ENCODE measurements around the gene WDR33.
A peak's percentile ranks its signal among the peaks of the same experiment; 100 is the strongest.

Gene WDR33

DNA sequence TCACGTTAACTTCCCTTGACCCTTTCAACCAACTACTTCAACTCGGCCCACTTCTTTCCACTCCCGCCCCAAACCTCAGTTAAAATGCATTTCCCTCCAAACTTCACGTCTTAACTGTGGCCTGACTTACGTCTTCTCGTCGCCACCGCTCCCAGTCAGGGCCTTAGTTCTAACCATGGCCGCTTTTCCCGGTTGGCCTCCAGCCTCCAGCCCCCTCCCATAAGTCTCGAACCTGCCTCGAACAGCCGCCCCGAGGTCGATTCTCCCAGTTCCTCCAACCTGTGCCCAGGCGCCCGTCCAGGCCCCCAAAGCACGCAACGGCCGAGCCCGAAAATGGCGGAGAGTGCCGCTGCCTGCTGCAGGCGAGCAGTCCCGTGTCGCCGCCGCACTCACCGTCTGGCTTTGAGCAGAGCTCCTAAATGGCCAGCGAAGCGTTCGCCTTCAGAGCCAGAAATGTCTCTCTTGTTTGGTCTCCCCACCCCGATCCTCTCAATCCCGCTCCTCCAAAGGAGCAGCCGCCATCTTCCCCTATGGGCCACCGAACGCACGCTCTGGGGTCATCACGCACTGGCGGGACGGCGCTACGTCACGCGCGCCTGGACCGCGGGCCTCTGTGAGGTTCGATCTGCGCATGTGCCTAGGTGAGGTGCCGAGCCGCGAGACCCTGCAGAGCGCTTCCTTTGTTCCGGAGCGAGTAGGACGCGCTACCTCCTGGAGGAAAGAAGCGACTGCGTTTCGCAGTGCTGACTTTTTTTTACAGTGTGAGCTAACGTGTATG lies at the start of gene WDR33:
Gene WDR33 (minus strand): TSS at position 553 of the 778 bp plus-strand sequence. CDS start 40,190 bp downstream, outside the sequence.
- peak within 1 kb of the TSS; percentile 99 for H3K9ac ChIP-seq (ENCODE audit: low read length)
- no peaks in the 10 kb centered on the region for H3K36me3 ChIP-seq (ENCODE audit: control insufficient read depth, insufficient read depth, low read length)
- no peaks in the 10 kb centered on the region for H3K27me3 ChIP-seq (ENCODE audit: control insufficient read depth, insufficient read depth, low read length)
- no peaks in the 10 kb centered on the region for H3K9me3 ChIP-seq (ENCODE audit: control insufficient read depth, low read length)
- H3K4me3 ChIP-seq (ENCODE audit: low read length): peak within 1 kb of the TSS; percentile 95
- peaks cover 4% of the 10 kb centered on the region for H3K4me1 ChIP-seq (ENCODE audit: control insufficient read depth, insufficient read depth, low read length)

DNA sequence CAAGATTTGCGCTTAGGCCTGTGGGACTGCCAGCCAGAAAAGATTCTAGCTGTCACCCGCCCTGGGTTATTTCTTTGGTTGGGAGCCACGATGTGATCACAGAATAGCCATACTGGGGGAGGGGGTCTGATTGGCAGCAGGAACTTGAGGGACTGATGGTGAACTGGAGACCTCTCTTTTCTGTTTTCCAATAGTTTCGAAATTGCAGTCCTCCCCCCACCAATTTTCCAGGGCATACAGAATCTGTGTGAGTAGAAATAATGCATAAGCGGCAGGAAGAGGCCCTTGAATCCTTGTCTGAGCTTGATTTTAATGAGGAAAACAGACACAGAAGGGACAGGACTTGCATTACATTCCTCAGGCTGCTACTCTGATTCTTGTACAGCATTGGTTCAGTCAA lies 49.2 kb upstream of the WDR33 start:
- H3K27me3 ChIP-seq (ENCODE audit: control insufficient read depth, insufficient read depth, low read length): no peaks in the 10 kb centered on the region
- no peaks in the 10 kb centered on the region for H3K9me3 ChIP-seq (ENCODE audit: control insufficient read depth, low read length)
- no peak overlapping the region for H3K4me3 ChIP-seq (ENCODE audit: low read length)
- no peaks in the 10 kb centered on the region for H3K36me3 ChIP-seq (ENCODE audit: control insufficient read depth, insufficient read depth, low read length)
- H3K9ac ChIP-seq (ENCODE audit: low read length): no peak overlapping the region
- peaks cover 7% of the 10 kb centered on the region for H3K4me1 ChIP-seq (ENCODE audit: control insufficient read depth, insufficient read depth, low read length)

DNA sequence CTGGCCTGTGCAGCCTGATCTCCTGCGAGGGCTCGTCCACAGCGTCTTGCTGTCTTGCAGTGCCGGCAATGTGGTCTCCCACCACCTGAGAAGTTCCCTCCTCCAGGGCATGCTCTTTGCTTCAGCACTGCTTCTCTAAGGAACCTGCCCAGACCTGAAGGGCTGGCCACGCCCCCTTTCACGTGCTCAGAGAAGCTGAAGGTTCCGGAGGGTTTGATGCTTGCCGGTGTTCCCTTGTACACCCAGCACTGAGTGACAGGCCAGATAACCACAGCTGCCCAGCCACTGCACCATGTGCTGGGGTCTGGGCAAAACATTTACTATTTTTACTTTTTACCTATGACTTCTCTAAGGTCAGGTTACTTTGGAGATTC lies 48.7 kb upstream of the WDR33 start:
- H3K4me3 ChIP-seq (ENCODE audit: low read length): no peak overlapping the region
- H3K9ac ChIP-seq (ENCODE audit: low read length): no peak overlapping the region
- no peaks in the 10 kb centered on the region for H3K9me3 ChIP-seq (ENCODE audit: control insufficient read depth, low read length)
- no peaks in the 10 kb centered on the region for H3K27me3 ChIP-seq (ENCODE audit: control insufficient read depth, insufficient read depth, low read length)
- peaks cover 7% of the 10 kb centered on the region for H3K4me1 ChIP-seq (ENCODE audit: control insufficient read depth, insufficient read depth, low read length)
- no peaks in the 10 kb centered on the region for H3K36me3 ChIP-seq (ENCODE audit: control insufficient read depth, insufficient read depth, low read length)

DNA sequence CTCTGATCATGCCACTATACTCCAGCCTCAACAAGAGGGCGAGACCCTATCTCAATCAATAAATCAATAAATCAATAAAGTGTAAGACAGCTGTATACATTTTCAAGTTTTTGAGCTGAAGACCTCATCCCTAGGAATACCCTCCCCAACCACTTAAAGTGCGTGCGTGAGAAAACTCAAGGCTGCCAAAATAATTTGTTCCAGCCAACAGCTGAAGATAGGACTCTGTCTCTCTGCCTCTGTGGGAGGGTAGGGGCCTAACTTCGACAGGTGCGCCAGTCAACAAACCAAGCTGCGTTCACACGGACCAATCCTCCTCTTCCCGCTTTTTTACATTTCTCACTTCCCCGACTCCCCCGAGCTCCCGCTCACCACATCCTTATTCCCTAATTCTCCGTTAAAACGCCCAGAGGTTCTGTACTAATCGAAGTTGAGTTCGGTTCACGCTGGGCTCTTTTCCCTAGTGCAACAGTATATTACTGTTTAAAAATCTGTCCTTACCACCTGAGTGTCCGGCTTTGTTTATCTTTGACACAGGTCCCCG lies 46.4 kb upstream of the WDR33 start:
- no peaks in the 10 kb centered on the region for H3K27me3 ChIP-seq (ENCODE audit: control insufficient read depth, insufficient read depth, low read length)
- H3K4me1 ChIP-seq (ENCODE audit: control insufficient read depth, insufficient read depth, low read length): peaks cover 7% of the 10 kb centered on the region
- no peaks in the 10 kb centered on the region for H3K36me3 ChIP-seq (ENCODE audit: control insufficient read depth, insufficient read depth, low read length)
- H3K9ac ChIP-seq (ENCODE audit: low read length): peak overlapping the region; percentile 82
- no peaks in the 10 kb centered on the region for H3K9me3 ChIP-seq (ENCODE audit: control insufficient read depth, low read length)
- H3K4me3 ChIP-seq (ENCODE audit: low read length): peak overlapping the region; percentile 14

DNA sequence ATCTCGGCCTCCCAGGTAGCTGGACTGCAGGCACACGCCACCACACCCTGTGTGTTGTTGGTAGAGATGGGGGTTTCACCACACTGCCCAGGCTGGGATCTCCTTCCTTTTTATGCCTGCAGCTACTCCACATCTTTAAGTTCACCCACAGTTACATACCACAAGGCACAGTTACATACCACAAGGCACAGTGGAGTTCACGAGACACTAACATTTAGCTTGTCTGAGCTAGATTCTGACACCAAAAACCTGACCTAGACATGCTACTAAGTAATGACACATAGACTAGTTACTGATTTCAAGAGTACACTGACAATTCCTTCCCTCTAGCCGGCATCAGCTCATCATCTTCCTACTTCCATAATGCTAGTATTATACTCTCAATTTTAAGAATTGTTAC lies 42.7 kb upstream of the WDR33 start:
- Histone ChIP-seq H3K9me3 (ENCODE audit: control insufficient read depth, low read length) (no peaks in the 10 kb centered on the region), H3K4me1 (ENCODE audit: control insufficient read depth, insufficient read depth, low read length) (peaks cover 7% of the 10 kb centered on the region), H3K27me3 (ENCODE audit: control insufficient read depth, insufficient read depth, low read length) (no peaks in the 10 kb centered on the region), H3K9ac (ENCODE audit: low read length) (no peak overlapping the region), H3K4me3 (ENCODE audit: low read length) (no peak overlapping the region), H3K36me3 (ENCODE audit: control insufficient read depth, insufficient read depth, low read length) (no peaks in the 10 kb centered on the region)

DNA sequence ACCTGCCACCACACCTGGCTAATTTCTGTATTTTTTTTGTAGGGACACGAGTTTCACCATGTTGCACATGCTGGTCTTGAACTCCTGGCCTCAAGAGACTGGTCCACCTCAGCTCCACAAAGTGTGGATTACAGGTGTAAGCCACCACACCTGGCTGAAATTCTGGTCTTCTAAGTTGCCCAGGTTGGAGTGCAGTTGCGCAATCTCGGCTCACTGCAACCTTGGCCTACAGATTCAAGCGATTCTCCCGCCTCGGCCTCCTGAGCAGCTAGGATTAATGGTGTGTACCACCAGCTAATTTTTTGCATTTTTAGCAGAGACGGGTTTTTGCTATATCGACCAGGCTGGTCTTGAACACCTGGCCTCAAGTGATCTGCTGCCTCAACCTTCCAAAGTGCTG lies 41.4 kb upstream of the WDR33 start:
- Histone ChIP-seq H3K4me1 (ENCODE audit: control insufficient read depth, insufficient read depth, low read length) (peaks cover 7% of the 10 kb centered on the region), H3K36me3 (ENCODE audit: control insufficient read depth, insufficient read depth, low read length) (peaks cover under 1% of the 10 kb centered on the region), H3K27me3 (ENCODE audit: control insufficient read depth, insufficient read depth, low read length) (no peaks in the 10 kb centered on the region), H3K9me3 (ENCODE audit: control insufficient read depth, low read length) (no peaks in the 10 kb centered on the region), H3K9ac (ENCODE audit: low read length) (no peak overlapping the region), H3K4me3 (ENCODE audit: low read length) (no peak overlapping the region)

DNA sequence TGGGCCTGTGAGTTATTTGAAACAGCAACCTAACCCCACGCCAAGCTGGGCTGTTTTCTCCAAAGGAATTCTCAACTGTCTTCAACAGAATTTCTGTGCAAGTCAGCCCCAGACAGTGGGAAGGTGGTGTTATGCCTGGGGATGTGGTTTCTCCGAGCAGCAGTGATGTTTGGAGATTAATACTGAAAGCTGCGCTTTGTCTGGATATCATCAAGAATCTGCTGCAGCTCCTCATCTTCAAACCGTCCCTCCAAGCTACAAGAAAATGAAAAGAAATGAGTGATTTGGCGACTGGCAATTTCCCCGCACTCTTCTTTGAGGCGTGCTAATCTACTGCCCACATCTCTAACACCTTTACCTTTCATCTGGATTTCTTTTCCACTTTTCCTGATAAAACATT lies 37.0 kb upstream of the WDR33 start:
- no peak overlapping the region for H3K9ac ChIP-seq (ENCODE audit: low read length)
- H3K4me1 ChIP-seq (ENCODE audit: control insufficient read depth, insufficient read depth, low read length): no peaks in the 10 kb centered on the region
- H3K27me3 ChIP-seq (ENCODE audit: control insufficient read depth, insufficient read depth, low read length): no peaks in the 10 kb centered on the region
- H3K36me3 ChIP-seq (ENCODE audit: control insufficient read depth, insufficient read depth, low read length): peaks cover 3% of the 10 kb centered on the region
- H3K4me3 ChIP-seq (ENCODE audit: low read length): no peak overlapping the region
- no peaks in the 10 kb centered on the region for H3K9me3 ChIP-seq (ENCODE audit: control insufficient read depth, low read length)

DNA sequence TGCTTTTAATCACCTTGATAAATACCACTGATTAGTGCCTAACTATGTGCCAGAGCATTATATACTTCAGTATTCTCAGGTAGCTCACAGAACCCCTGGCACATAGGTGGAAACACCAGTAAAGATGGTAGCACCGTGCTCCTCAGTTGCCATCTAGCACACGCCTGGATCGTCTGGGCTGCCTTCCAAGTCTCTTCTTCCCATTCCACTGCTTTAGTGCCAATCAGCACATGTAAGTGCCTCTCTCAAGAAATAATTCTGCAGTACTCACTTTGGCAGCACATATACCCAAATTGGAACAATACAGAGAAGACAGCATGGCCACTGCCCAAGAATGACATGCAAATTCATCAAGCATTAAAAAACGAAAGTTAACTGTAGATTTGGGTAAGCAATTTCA lies 34.0 kb upstream of the WDR33 start:
- peaks cover 3% of the 10 kb centered on the region for H3K36me3 ChIP-seq (ENCODE audit: control insufficient read depth, insufficient read depth, low read length)
- no peaks in the 10 kb centered on the region for H3K9me3 ChIP-seq (ENCODE audit: control insufficient read depth, low read length)
- H3K27me3 ChIP-seq (ENCODE audit: control insufficient read depth, insufficient read depth, low read length): no peaks in the 10 kb centered on the region
- no peaks in the 10 kb centered on the region for H3K4me1 ChIP-seq (ENCODE audit: control insufficient read depth, insufficient read depth, low read length)
- no peak overlapping the region for H3K4me3 ChIP-seq (ENCODE audit: low read length)
- no peak overlapping the region for H3K9ac ChIP-seq (ENCODE audit: low read length)

DNA sequence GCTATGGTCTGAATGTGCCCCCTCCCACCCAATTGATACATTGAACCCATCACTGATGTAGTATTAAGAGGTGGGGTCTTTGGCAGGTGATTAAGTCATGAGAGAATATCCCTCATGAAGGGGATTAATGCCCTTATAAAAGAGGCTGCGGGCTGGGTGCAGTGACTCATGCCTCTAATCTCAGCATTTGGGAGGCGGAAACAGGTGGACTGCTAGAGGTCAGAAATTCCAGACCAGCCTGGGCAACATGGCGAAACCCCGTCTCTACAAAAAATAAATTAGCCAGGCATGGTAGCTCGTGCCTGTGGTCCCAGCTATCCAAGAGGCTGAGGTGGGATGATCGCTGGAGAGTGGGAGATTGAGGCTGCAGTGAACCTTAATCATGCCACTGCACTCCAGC lies 32.7 kb upstream of the WDR33 start:
- Histone ChIP-seq H3K4me1 (ENCODE audit: control insufficient read depth, insufficient read depth, low read length) (no peaks in the 10 kb centered on the region), H3K27me3 (ENCODE audit: control insufficient read depth, insufficient read depth, low read length) (no peaks in the 10 kb centered on the region), H3K36me3 (ENCODE audit: control insufficient read depth, insufficient read depth, low read length) (peaks cover 3% of the 10 kb centered on the region), H3K4me3 (ENCODE audit: low read length) (no peak overlapping the region), H3K9me3 (ENCODE audit: control insufficient read depth, low read length) (no peaks in the 10 kb centered on the region), H3K9ac (ENCODE audit: low read length) (no peak overlapping the region)

DNA sequence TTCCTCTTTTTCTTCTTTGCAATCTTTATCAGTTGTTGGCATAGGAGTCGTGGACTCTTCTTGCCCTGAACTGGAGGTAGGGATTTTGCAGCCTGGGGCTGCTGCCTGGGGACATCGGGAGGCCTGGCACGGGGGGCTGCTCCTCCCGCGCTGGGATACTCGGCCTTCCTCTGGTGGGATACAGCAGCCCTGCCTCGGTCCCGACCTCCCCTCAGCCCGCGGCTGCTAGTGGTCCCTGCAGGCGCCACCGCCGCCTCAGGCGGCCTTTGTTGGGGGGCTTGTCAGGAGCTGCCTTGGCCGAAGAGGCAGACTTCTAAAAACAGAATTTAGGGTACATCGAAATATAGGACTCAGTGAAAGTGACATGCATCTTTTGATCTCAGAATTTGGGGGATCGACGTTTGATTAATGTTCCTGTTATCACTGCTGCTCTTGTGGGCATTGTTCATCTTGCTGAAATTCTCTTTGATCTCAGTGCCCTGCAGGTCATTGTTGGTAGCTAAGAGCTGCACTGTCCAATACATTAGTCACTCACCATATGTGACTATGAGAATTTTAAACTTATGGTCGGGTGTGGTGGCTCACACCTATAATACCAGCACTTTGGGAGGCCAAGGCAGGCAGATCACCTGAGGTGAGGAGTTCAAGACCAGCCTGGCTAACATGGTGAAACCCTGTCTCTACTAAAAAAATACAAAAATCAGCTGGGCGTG lies 30.7 kb upstream of the WDR33 start:
- Histone ChIP-seq H3K36me3 (ENCODE audit: control insufficient read depth, insufficient read depth, low read length) (no peaks in the 10 kb centered on the region), H3K27me3 (ENCODE audit: control insufficient read depth, insufficient read depth, low read length) (no peaks in the 10 kb centered on the region), H3K4me1 (ENCODE audit: control insufficient read depth, insufficient read depth, low read length) (no peaks in the 10 kb centered on the region), H3K4me3 (ENCODE audit: low read length) (no peak overlapping the region), H3K9ac (ENCODE audit: low read length) (no peak overlapping the region), H3K9me3 (ENCODE audit: control insufficient read depth, low read length) (no peaks in the 10 kb centered on the region)

DNA sequence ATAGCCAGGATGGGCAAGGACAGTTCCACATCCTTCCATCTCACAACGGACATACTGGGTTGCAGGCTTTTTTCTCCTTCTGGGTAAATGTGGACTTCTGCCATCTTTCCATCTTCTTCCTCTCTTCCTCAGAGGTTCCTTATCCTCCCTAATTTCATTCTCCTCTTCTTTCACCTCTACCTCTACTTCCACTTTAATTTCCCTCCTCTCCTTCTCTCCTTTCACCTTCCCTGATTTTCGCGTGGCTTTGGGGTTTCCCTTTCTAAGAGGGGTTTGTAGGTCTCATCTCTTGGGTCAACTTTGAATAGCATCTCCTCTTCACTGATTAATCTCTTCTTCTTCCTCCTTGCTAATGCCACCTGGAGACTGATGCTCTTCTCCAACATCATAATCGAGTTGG lies 29.9 kb upstream of the WDR33 start:
- Histone ChIP-seq H3K36me3 (ENCODE audit: control insufficient read depth, insufficient read depth, low read length) (no peaks in the 10 kb centered on the region), H3K9me3 (ENCODE audit: control insufficient read depth, low read length) (no peaks in the 10 kb centered on the region), H3K4me1 (ENCODE audit: control insufficient read depth, insufficient read depth, low read length) (no peaks in the 10 kb centered on the region)

DNA sequence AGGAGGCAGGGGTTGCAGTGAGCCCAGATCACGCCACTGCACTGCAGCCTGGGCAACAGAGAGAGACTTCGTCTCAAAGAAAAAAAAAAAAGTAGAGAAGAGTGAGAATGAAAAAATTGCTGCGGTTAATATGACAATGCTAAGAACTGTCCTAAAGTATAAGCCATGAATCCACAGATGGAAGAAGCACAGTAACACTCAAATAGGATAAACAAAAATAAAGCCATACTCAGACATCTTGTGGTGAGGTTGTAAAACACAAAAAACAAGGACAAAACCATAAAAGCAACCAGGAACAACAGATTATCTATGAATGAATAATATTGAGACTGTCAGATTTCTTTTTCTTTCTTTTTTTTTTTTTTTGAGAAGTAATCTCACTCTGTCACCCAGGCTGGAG lies 24.0 kb upstream of the WDR33 start:
- H3K4me3 ChIP-seq (ENCODE audit: low read length): no peak overlapping the region
- H3K9ac ChIP-seq (ENCODE audit: low read length): no peak overlapping the region
- H3K36me3 ChIP-seq (ENCODE audit: control insufficient read depth, insufficient read depth, low read length): no peaks in the 10 kb centered on the region

More for the DNA sequence above, 29.9 kb upstream of the WDR33 start:
- Histone ChIP-seq H3K27me3 (ENCODE audit: control insufficient read depth, insufficient read depth, low read length) (no peaks in the 10 kb centered on the region), H3K9ac (ENCODE audit: low read length) (no peak overlapping the region), H3K4me3 (ENCODE audit: low read length) (no peak overlapping the region)

More for the DNA sequence above, 24.0 kb upstream of the WDR33 start:
- Histone ChIP-seq H3K9me3 (ENCODE audit: control insufficient read depth, low read length) (no peaks in the 10 kb centered on the region), H3K27me3 (ENCODE audit: control insufficient read depth, insufficient read depth, low read length) (no peaks in the 10 kb centered on the region), H3K4me1 (ENCODE audit: control insufficient read depth, insufficient read depth, low read length) (no peaks in the 10 kb centered on the region)
